Activated CD4-positive, alpha-beta T cell treated with anti-CD3 and anti-CD28 coated beads, Interleukin-2, amount 50 U/mL, for 4 hours (primary cell): Measurements from ENCODE around the gene IMPA2.
"Not testable (repeated sequence)": the region's sequence is repeated elsewhere in the genome, so short reads cannot be mapped to it uniquely, and the experiment has no call there.

Source experiments
- DNase-seq, 2 experiments: peaks; one replicate each; pipeline ENCODE4 v3.0.0-alpha.2; 2020

Gene IMPA2

GRCh38 chr18:12030670-12031069, 49.4 kb downstream of the IMPA2 start:
- no peak for DNase-seq

DNA sequence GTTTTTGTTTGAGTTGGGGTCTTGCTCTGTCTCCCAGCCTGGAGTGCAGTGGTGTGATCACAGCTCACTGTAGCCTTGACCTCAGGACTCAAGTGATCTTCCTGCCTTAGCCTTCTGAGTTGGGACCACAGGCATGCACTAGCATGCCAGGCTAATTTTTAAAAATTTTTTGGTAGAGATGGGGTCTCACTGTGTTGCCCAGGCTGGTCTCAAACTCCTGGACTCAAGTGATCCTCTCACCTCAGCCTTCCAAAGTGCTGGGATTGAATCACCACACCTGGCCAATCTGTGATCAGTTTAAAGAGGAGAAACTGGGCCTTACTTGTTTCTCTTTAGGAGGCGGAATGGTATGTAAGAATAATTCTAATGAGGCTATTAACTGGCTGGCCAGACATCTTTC, 49.9 kb downstream of the IMPA2 start:
- DNase-seq = no peak

DNA sequence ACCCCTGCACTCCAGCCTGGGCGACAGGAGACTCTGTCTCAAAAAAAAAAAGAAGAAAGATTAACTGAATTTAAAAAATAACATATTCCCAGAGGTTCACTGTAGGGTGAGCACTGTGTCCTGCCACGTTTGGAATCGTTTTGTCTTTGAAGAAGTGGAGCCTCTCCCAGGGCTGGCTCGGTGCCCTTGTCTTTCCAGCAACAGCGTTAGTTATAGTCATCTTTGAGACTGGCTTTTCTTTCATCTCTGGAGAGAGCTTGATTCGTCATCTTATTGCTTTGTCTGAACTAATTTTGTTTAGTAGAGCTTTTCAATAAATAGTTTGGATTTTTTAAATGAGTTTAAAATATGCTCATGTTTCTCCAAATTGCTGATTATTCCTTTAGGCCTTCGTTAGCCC, 50.5 kb downstream of the IMPA2 start:
- DNase-seq = no peak

DNA sequence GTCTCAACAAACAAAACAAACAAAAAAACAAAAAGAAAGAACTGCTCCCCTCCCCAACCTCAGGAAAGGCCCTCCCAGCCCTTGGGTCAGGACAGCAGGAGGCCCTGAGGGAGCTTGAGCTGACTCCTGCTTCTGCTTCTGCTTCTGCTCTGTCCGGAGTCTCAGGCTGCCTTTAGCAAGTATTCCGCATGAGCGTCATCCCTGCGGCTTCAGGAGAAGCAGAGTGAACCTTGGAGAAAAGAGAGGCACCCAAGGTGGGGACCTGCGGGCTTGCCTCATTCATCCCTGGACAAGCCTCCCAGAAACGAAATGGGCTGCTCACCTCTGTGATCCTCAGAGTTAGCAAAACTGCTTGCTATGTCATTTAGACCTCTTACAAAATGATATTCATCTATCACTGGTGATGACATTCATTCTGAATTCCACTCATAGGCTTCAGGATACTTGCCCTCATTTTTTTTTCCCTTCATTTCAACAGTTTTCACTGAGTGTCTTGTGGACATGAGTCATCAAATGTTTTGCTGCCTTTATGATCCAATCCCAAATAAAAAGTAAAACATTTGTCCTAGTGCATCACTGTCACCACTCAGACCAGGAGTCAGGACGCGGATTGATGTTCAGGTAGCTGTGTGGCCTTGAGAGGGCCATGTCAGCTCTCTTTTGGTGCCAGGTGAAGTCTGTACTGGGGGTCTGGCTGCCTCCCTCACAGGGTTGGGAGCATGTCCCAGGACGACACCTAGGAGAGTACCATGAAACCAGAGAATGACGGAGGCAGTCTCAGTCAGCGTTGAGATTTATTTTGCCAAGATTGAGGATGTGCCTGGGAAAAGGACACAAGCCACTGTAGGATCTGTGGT, 51.7 kb downstream of the IMPA2 start:
- DNase-seq = no peak

GRCh38 chr18:12033643-12034025, 52.3 kb downstream of the IMPA2 start:
- DNase-seq = no peak

DNA sequence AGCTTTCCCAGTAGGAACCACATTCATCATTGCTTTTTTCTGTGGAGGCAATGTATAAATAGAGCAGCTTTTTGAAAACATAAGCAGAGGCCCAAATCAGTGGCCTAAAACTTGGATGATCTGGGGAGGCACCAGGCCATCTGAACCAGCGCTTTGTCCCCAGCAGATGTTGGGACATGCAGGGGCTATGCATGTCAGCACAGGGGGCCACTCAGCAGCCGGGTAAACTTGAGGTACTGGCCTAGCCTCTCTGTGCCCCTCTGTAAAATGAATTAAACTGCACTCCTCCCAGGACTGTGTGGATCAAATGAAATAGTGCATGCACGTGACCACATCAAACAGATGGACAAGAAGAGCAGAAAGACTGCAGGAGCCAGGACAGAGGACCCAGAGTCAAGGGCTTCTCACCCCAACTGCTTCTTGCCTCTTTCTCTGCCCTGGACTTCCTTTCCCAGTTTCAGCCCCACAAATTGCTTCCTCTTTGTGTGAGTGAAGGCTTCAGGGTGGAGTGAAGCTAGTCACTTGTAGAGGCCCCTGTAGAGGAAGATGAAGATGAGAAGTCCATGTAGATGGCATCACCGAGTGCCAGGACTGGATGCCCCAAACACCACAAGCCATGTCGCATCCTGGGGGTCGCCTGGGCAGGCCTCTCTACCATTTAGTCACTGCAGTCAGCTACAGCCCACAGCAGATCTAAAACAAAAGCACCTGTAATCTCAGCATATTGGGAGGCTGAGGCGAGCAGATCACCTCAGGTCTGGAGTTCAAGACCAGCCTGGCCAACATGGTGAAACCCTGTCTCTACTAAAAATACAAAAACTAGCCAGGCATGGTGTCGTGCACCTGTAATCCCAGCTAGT, 53.2 kb downstream of the IMPA2 start:
- no peak for DNase-seq

DNA sequence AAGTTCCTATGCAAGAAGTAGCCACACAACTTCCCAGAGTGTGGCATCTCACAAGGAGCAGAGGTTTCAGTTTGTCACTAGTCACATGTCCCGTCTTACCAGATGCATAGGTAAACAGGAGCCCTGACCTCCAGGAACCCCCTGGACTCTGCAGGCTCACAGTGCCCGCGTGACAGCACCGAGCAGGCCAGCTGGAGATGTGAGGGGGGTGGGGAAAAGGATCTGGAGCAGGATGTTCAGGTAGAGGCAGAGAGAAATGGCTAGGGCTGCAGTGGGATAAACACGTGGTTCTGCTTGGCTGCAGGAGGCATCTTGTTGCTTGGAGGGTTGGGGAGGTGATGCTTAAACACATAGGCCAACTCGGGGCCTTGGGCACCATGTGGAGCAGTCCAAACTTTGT, 54.2 kb downstream of the IMPA2 start:
- no peak for DNase-seq

DNA sequence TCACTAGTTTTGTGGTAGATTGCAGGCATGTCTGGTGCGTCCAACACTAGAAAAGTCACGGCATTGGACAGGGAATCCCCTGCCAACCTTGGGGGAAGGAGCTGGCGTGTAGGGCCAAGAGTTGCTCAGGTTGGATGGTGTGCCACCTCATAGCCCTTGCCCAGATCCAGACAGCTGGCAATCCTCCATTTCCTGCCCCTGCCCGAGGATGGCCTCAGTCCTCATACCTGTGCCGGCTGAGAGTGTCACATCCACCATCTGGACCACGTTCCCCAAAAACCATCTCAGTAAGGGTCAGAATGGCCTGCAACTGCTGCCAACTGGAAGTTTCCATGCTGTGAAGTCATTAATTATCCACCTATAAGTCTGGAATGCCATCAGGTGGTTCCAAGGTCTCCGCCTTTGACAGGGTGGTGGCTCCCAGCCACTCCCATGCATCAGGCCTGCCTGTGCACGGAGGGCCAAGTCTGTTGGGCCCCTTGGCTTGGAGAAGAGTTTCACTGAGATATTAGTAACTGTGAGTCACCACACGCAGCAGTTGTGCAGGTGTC, 55.0 kb downstream of the IMPA2 start:
- DNase-seq = no peak

- DNase-seq = peak; percentile 12 to 32
Observed at GRCh38 chr18:12038082-12038638, 56.9 kb downstream of the IMPA2 start.

DNA sequence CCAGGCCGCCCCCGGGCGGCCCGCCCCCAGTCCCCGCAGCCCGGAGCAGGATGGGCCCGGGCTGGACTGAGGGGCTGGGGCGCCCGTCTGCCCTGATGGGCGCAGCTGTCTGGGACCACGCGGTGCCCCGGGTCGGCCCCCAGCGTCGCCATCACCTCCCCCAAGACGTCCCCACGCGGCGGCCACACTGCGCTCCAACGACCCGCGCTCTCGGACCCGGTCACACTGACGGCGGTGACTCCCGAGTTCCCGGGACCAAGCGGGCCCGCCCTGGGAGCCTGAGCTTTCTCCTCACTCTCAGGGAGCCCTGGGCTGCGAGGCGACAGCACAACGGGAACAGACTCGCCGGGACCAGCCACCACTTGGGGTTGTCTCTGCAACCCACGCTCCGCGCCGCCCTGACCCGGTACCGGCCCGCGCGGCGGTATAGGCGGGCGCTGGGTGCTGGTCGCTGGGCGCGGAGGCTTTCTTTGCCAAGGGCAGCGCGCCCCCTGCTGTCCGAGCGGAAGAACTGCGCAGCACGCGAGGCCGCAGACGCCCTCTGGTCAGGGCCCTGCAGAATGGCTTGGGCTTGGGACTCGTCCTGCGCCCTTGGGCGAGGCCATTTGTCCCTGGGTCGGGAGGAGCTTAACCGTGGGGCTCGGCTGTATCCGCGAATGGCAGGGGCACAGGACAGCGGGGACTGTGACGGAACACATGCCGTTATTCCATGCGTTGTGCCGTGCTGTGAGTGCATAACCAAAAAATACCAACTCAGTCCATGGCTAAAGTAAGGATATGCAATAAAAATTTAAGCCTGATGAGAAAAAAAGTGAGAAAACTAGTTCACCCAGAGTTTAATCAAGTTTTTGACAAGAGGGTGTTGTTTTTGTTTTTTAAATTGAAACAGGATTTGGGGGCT, 57.6 kb downstream of the IMPA2 start:
- peak; percentile 58 to 61 for DNase-seq

DNA sequence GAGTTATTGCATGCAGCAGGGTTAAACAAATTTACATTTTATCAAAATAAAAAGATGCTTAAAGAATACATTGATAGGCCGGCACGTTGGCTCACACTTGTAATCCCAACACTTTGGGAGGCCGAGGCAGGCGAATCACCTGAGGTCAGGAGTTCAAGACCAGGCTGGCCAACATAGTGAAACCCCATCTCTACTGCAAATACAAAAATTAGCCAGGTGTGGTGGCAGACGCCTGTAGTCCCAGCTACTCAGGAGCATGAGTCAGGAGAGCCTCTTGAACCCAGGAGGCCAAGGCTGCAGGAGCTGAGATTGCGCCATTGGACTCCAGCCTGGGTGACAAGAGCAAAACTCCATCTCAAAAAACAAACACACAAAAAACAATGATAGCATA, 58.2 kb downstream of the IMPA2 start:
- DNase-seq = not testable (repeated sequence)

GRCh38 chr18:12041561-12041960, 60.3 kb downstream of the IMPA2 start:
- no peak for DNase-seq

GRCh38 chr18:12043811-12044210, 62.5 kb downstream of the IMPA2 start:
- no peak for DNase-seq

DNA sequence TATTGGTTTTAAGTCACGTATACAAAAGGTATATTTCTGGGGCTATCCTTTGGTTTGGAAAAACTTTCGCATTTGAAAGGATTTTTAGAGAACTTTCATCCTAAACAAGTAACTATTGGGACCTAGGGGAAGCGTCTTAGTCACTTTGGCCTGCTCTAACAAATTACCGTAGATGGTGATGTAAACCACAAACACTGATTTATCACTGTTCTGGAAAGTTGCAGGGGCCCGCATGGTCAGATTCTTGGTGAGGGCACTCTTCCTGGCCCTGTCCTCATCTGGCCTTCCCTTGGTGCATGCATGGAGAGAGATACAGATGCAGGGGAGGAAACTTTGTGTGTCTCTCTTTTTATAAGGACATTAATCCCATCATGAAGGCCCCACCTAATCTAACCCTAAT, 63.3 kb downstream of the IMPA2 start:
- DNase-seq = no peak

DNA sequence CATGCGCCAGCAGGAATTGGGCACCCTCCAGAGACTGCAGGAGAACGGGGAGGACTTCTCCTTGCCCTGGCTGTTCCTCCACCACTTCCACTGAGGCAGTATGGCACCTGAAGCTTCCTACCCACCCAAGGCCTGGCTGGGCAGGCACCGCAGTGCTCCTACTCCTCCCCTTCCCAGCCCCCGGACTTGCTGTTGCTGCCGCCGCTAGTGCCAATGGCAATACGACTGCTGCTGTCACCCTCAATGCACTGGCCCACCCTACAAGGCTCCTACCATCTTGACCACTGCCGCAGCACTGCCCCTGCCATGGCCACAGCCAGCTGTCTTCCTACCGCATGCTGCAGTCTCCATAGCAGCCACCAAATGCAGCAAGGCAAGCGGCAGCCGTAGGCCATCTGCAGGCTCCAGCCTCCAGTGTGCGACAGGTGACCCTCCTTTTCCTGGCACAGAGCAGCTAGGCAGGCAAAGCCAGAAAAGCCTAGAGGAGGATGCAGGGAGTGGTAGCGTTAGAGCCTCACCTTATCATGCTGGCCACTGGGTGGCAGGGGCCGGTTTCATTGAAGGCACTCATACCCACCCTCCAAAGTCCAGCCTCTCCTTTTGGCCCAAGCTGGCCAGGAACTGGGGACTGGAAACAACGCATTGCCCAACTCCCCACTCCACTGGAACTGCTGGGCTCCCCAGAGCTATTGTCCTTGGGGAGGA, 64.9 kb downstream of the IMPA2 start:
- DNase-seq = no peak

DNA sequence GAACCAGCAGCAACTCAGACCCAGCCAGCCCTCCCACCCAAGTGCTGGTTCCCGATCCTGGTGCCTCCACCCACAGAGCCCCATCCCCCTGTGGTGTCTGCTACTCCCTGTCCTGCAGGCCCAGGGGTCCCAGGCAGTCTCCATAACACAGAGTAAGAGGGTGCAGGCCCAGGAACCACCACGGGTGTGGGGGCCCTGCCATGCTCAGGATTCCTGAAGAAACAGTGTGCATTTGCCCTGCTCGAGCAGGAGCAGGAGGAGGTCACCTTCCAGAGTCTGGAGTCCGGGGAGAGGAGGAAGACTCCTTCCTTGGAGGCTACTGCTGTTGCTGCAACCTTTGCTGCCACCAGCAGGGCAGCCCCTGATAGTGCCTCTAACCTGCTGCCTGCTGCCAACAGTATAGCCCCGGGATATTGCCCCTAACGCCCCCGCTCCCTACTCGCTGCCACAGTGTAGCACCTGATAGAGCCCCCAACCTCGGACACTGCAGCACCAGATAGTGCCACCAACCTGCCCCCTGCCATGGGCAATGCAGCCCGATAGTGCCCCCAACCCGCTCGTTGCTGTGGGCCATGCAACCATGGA, 65.5 kb downstream of the IMPA2 start:
- no peak for DNase-seq

- DNase-seq = no peak
Observed at GRCh38 chr18:12048010-12048826, 66.9 kb downstream of the IMPA2 start.

- DNase-seq = no peak
Observed at GRCh38 chr18:12048827-12049175, 67.5 kb downstream of the IMPA2 start.

DNA sequence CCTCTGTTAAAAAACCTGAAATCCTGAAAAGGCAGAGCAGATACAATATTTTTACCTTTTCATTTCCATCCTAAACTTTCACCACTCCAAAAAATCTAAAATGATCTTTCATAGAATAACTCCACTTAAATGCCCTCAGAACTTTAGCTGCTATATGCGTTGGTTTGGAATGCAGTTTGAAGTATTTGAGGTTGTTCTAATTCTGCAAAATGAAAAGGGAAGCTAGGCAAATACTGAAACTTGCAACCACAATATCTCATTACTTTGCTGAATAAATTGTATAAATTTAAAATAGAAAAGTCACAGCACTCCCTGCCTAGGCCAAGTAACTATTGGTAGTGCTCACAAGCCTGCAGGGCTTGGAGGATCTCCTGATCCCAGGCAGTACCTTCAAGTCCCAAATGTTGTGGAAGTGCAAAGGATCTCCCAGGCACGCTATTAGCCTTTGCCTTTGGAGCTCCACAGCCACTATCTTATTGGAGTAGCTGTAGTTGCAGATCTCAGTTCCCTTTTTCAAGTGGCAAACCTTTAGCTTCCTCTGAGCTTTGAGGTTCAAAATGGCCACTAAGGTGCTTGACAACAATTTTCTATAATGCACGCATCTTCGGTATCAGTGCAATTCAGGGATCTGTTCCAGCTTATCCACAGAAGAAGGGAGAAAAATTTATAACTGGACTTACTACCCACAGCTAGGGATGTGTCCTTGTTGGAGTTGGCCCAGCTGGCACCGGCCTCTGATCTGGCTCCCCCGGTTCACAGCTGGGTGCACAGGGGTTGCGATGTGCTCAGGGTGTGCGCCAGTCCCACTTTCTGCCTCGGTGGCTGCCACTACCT, 68.9 kb downstream of the IMPA2 start:
- DNase-seq = no peak

DNA sequence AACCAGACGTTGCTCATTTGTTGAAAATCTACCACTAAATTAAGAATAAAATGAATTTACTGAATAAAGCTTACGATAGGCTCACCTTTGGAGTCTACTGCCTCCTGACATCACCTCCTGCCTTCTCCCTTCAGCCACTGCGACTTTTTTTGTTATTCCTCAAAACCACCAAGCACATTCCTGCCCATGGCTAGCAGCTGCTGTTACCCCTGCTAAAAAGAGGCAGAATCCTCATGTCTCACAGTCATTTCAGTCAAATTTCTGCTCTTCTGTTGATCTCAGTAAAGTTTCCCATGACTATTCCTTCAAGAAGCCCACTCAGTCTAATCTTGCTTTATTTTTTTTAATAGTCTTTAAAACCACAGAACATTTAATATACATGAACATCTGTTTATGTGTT, 71.6 kb downstream of the IMPA2 start:
- no peak for DNase-seq
